Renal cortical epithelial cell (primary cell): ENCODE data around the gene GM2A. TPM values are rescaled to one million over a fixed set of nuclear protein-coding genes. Genes with fewer than 3 reads are reported as not detected.
"Not testable (repeated sequence)": the region's sequence is repeated elsewhere in the genome, so short reads cannot be mapped to it uniquely, and the experiment has no call there.

Experiments
- DNase-seq: peaks from one replicate; pipeline ENCODE4 v3.0.0-alpha.2; 2011; ENCODE audit warnings: low read depth
- total RNA-seq: library from RNA; depleted of rRNA; stranded (reverse); fragments of >200 nt; gene quantifications from 2 replicates; pipeline ENCODE4 v1.2.3, GENCODE V29; 2014

GM2A gene
- total RNA-seq, 1 donor from 2014 or later: 17.4 TPM

- peak; percentile 42 for DNase-seq
These were observed 35.2 kb downstream of the GM2A start for GRCh38 chr5:151288180-151288579.

GRCh38 chr5:151293624-151294023 lies 40.6 kb downstream of the GM2A start:
- no peak for DNase-seq

GRCh38 chr5:151295138-151295537 lies 42.2 kb downstream of the GM2A start:
- no peak for DNase-seq

- DNase-seq: no peak
These were observed 42.9 kb downstream of the GM2A start for GRCh38 chr5:151295791-151296477.

GRCh38 chr5:151296478-151296830 lies 43.5 kb downstream of the GM2A start:
- no peak for DNase-seq

- no peak for DNase-seq
These were observed 44.0 kb downstream of the GM2A start for GRCh38 chr5:151296974-151297373.

- peak; percentile 55 for DNase-seq
These were observed 45.3 kb downstream of the GM2A start for GRCh38 chr5:151298063-151298855.

GRCh38 chr5:151303666-151304065 lies 50.7 kb downstream of the GM2A start, which contains the start of gene SLC36A3:
SLC36A3 (minus strand) TSS chr5:151303766; CDS start chr5:151303354, 412 bp downstream.
- no peak for DNase-seq

GRCh38 chr5:151309266-151309665 lies 56.3 kb downstream of the GM2A start:
- not testable (repeated sequence) for DNase-seq

GRCh38 chr5:151309821-151310220 lies 56.8 kb downstream of the GM2A start:
- DNase-seq: not testable (repeated sequence)

GRCh38 chr5:151310932-151311331 lies 57.9 kb downstream of the GM2A start:
- no peak for DNase-seq

GRCh38 chr5:151312756-151313324 lies 59.9 kb downstream of the GM2A start:
- no peak for DNase-seq

GRCh38 chr5:151313357-151313756 lies 60.4 kb downstream of the GM2A start:
- no peak for DNase-seq

- DNase-seq: peak; percentile 33
These were observed 63.1 kb downstream of the GM2A start for GRCh38 chr5:151315998-151316597.

GRCh38 chr5:151317871-151318270 lies 64.9 kb downstream of the GM2A start:
- no peak for DNase-seq

- DNase-seq: peak; percentile 16
These were observed 66.1 kb downstream of the GM2A start for GRCh38 chr5:151318850-151319732.

Other genes starting within 250 kb of the GM2A start
- 5.2 and 102 TPM in 2 replicates for gene GPX3, start 232.6 kb upstream of the GM2A start, total RNA-seq
- gene TNIP1, start 172.2 kb upstream of the GM2A start, total RNA-seq: 402 and 506 TPM in 2 replicates
- gene ANXA6, start 95.4 kb upstream of the GM2A start, total RNA-seq: 154 and 221 TPM in 2 replicates
- gene CCDC69, start 29.1 kb upstream of the GM2A start, total RNA-seq: 1.1 and 1.6 TPM in 2 replicates
- not detected in 2 replicates for gene SLC36A3, start 50.6 kb downstream of the GM2A start, total RNA-seq
- gene SLC36A2, start 94.4 kb downstream of the GM2A start, total RNA-seq: 0.89 TPM in 1 of 2 replicates, not detected in the other
- gene SLC36A1, start 194.4 kb downstream of the GM2A start, total RNA-seq: 3.1 and 3.8 TPM in 2 replicates